Measurements from ENCODE around the gene YIPF1. TPM values are rescaled to one million over a fixed set of nuclear protein-coding genes. Genes with fewer than 3 reads are reported as not detected.

Gene YIPF1
- total RNA-seq, 1 experiment from 2014 or later: 21.9 TPM

- no peaks in the 10 kb centered on the region; the same call in 1 of the 2 replicates for H3K27me3 Mint-ChIP-seq (ENCODE audit: low read depth)
- H3K9me3 Mint-ChIP-seq: peaks cover 5% of the 10 kb centered on the region; the same call in 1 of the 2 replicates
- H3K4me3 Mint-ChIP-seq: no peak overlapping the region
- H3K27ac Mint-ChIP-seq: peak overlapping the region; percentile 22; the same call in 1 of the 2 replicates
- TF ChIP-seq ESRRA (CRISPR knock-in tag; IDR thresholded peaks at IDR 0.05; ENCODE audit: borderline replicate concordance) (no peak), GABPB1 (CRISPR knock-in tag; IDR thresholded peaks at IDR 0.05) (no peak), GRHL2 (CRISPR knock-in tag; IDR thresholded peaks at IDR 0.05; ENCODE audit: insufficient replicate concordance, severe bottlenecking) (no peak), SP1 (CRISPR knock-in tag; conservative IDR thresholded peaks at IDR 0.05) (no peak), HMGA2 (CRISPR knock-in tag; IDR thresholded peaks at IDR 0.05) (no peak), FOXP1 (CRISPR knock-in tag; IDR thresholded peaks at IDR 0.05; ENCODE audit: borderline replicate concordance) (peak; percentile 42; the same call in 1 of the 2 replicates), OVOL2 (CRISPR knock-in tag; IDR thresholded peaks at IDR 0.05; ENCODE audit: borderline replicate concordance) (no peak), TEAD4 (CRISPR knock-in tag; IDR thresholded peaks at IDR 0.05) (no peak), ZNF232 (CRISPR knock-in tag; IDR thresholded peaks at IDR 0.05) (0 out of 2 replicates have a peak, but pooled peaks have one; percentile 19), NFE2L1 (CRISPR knock-in tag; IDR thresholded peaks at IDR 0.05) (peak; percentile 85), USF2 (CRISPR knock-in tag; IDR thresholded peaks at IDR 0.05) (no peak), CTCF (IDR thresholded peaks at IDR 0.05) (peak; percentile 41; the same call in 1 of the 2 replicates), ZNF671 (CRISPR knock-in tag; IDR thresholded peaks at IDR 0.05) (no peak), FOXK1 (CRISPR knock-in tag; IDR thresholded peaks at IDR 0.05) (no peak), JAZF1 (CRISPR knock-in tag; IDR thresholded peaks at IDR 0.05) (no peak), KAT7 (CRISPR knock-in tag; IDR thresholded peaks at IDR 0.05; ENCODE audit: borderline replicate concordance) (no peak), ZNF138 (CRISPR knock-in tag; conservative IDR thresholded peaks at IDR 0.05) (no peak), ATF2 (CRISPR knock-in tag; IDR thresholded peaks at IDR 0.05; ENCODE audit: borderline replicate concordance, low read depth) (no peak), MXD4 (CRISPR knock-in tag; IDR thresholded peaks at IDR 0.05; ENCODE audit: borderline replicate concordance) (no peak), RELA (CRISPR knock-in tag; IDR thresholded peaks at IDR 0.05; ENCODE audit: borderline replicate concordance) (no peak)
- DNase-seq (ENCODE audit: low spot score) (peak; percentile 73), ATAC-seq (peak; percentile 92)
- ChIA-PET CTCF (interaction anchor here (0.5 to 2.6 kb wide), 25 partner anchors 8 to 1148 kb away, joined by 3 to 12 read pairs (median 3); partner anchors contain the start of genes IFT25, LRRC42, NDC1 and YIPF1), POLR2A (no interaction called here)
- H3K4me1 Mint-ChIP-seq: peaks cover 16% of the 10 kb centered on the region
- peaks cover 74% of the 10 kb centered on the region for H3K36me3 Mint-ChIP-seq
Observed at GRCh38 chr1:53811414-53811851, 78.2 kb downstream of the YIPF1 start.

- Mint-ChIP-seq H3K4me1 (peaks cover 16% of the 10 kb centered on the region), H3K36me3 (peaks cover 67% of the 10 kb centered on the region), H3K4me3 (no peak overlapping the region), H3K27ac (0 out of 2 replicates have a peak overlapping the region, but pooled peaks have one; percentile 35), H3K9me3 (peaks cover 5% of the 10 kb centered on the region; the same call in 1 of the 2 replicates), H3K27me3 (ENCODE audit: low read depth) (no peaks in the 10 kb centered on the region; the same call in 1 of the 2 replicates)
- CTCF ChIA-PET: interaction anchor here (0.6 to 2.6 kb wide), 10 partner anchors 10 to 1232 kb away, joined by 3 to 12 read pairs (median 4); partner anchors contain the start of genes IFT25, LRRC42 and NDC1
- POLR2A ChIA-PET: no interaction called here
- DNase-seq (ENCODE audit: low spot score) (no peak), ATAC-seq (no peak)
- no peak for TF ChIP-seq ELF4 (CRISPR knock-in tag; IDR thresholded peaks at IDR 0.05; ENCODE audit: low read depth)
- no peak for TF ChIP-seq CREM (CRISPR knock-in tag; IDR thresholded peaks at IDR 0.05)
- TF ChIP-seq ZNF121 (CRISPR knock-in tag; IDR thresholded peaks at IDR 0.05): peak; percentile 95
Observed at GRCh38 chr1:53810497-53810896, 79.1 kb downstream of the YIPF1 start.
